Kidney capillary endothelial cell (primary cell): Measurements from ENCODE around the gene OBSL1.

Experiments
- DNase-seq: peaks from one replicate; pipeline ENCODE4 v3.0.0-alpha.2; 2018; ENCODE audit warnings: low spot score

Gene OBSL1

GRCh38 chr2:219511547-219512325 lies 59.6 kb downstream of the OBSL1 start:
- no peak for DNase-seq

DNA sequence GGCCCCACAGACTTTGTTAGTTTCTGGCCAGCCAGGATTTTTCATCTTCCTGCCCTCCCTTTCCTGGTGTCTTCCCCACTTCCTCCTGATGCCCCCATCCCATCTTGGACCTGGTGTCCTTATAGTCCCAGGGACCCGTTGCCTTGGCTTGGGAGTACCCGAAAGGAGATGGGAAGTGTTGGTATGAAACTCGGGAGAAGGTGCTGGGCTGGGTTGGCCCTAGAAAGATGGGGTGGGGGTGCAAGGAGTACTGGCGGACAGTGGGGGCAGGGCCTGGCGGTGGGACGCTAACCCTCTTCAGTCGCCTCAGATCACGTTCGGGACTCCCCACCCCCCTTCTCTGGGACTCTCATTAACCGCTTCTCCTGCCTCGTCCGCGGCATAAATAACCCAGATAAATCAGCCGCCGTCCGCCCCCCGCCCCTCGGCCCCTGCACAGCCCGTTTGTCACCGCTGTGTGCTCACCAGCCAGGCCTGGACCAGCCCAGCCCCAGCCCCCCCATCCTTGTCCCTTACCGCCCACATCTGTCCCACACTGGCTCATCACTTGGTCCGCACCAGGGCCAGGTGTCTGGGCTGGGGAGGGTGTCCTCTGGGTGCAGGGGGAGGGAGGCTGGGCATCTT lies 60.7 kb downstream of the OBSL1 start:
- DNase-seq, result no peak

DNA sequence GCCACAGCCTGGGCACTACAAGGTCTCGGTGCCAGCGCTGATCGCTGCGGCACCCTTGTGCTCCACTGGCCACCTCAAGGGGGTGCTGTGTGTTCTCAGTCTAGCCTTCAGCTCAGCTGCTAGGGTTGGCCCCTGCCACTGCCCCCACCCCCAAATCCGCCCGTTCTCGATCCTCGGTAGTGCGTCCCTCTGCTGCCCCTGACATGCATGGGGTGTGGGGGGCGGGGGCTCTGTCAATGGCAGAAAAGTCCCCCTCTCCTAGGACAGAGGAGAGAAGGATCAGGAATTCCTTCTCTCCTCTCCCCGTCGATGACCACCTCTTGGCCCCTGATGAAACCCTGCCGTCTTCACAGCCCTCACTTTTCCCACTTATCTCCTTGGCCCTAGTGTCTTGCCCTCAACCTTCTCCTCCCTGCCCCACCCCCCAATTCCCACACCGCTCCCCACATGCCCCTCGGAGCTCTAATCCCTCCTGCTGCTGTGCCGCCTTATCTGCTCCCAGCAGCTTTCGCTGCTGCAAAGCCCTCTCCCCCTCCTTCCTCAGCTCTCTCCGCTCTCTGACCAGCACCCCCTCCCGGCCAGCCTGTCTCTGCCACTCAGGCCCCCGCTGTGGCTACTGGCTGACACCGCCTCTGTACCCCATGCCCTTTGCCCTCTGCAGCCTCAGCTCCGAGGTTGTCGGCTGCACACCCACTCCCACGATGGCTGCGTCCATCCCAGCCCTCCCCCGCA lies 61.4 kb downstream of the OBSL1 start:
- DNase-seq, result no peak

GRCh38 chr2:219508971-219509779 lies 62.2 kb downstream of the OBSL1 start:
- no peak for DNase-seq

DNA sequence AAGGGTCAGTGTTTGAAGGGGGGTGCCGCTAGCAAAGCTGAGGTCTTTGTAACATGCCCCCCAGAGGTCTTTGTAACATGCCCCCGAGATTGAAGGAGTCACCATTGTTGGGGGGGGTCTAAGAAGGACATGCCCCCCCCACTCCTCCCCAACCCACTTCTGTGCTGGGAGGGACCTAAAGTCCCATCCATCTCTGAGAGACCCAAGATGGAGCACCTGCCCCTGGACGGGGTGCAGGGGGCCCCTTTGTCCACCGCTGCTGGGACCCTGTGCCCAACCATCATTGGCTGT lies 63.0 kb downstream of the OBSL1 start:
- DNase-seq, result no peak

DNA sequence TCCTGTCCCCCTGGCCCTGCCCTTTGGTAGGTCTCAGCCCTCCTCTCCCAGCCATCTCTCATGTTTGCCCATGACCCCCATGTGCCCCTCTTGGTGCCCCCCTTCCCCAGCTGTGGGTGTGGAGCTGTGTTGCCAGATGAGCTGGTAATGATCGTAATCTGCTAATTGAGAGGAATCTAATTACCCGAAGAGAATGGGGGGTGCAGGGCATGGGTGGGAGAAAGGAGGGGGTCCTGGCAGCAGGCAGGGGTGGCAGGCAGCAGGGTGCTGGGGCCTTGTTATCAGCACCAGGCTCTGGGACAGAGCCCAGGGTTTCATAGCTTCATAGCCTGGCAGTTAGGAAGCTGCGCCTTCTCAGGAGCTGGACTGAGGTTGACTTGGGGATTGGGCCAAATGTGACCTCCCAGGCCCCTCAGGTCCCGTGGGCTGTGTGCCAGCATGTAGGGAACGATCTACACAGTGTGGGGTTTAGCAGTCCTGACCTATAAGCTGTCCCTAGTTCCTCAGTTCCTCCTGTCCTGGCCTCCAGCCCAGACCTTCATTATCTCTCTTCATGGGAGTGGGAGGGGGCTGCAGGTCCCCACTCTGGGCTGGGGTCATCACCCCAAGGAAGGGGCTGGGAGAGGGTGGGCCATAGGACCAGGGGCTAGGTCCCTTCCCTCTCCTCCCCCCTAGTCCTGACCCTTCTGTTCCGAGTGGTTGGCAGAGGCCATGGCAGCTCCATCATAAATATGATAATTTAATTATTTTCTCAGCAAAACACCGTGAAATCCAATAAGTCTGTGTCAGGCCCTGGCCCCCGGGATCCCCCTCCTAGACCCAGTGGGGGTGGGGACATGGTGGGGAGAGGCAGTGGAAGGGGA lies 63.5 kb downstream of the OBSL1 start:
- no peak for DNase-seq

GRCh38 chr2:219506802-219507526 lies 64.4 kb downstream of the OBSL1 start:
- DNase-seq, result no peak

DNA sequence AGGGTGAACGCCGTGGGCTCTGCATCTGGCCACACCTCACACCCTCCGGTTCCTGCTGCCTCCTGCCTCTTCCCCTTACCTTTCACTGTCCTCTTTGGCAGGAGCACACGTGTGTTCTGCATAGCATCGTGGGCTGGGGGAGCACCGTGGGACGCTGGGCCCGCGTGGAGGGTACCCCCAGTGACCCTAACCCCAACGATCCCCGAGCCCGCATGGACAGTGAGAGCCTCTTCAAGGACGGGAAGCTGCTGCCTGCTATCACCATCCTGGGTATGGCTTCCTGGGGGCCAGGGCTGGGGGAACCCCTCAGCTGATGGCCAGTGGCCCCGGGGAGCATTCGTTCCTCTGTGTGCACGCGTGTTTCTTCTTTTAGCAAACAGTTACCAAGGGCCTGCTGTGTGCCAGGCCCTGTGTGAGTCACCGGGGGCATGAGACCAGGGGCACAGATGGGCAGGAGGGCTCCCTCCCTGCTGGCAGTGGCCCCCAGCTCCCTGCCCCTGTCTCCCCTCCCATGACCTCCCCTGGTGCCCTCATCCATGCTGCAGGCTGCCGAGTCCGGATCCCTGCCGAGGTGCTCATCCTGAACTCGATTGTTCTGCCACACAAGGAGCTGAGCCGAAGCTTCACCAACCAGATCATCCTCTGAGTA lies 65.1 kb downstream of the OBSL1 start:
- DNase-seq, result no peak

GRCh38 chr2:219505585-219505984 lies 65.8 kb downstream of the OBSL1 start:
- DNase-seq, result no peak

GRCh38 chr2:219502618-219503017 lies 68.7 kb downstream of the OBSL1 start:
- no peak for DNase-seq

- DNase-seq, result no peak
These were observed 69.5 kb downstream of the OBSL1 start for GRCh38 chr2:219501849-219502248.
